ENCODE measurements around the gene KIF7.
"Not testable (repeated sequence)": the region's sequence is repeated elsewhere in the genome, so short reads cannot be mapped to it uniquely, and the experiment has no call there.

Gene KIF7

DNA sequence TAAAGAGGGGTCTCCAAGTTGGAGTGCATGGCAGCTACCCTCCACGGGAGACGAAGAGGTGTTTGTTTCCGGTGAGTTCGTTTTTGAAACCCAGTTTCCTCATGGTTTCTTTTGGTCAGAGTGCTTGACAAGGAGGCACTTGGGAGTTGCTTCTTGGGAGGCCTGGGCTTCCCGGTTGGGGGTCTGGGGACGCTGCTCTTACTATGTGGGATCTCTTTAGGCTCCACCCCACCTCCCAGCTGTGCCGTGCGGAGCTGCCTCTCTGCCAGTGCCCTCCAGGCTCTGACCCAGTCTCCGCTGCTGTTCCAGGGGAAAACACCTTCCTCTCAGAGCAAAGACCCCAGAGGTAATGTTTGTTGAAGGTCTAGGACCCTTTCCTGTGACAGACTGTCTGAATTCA lies 29.6 kb downstream of the KIF7 start:
- in situ Hi-C loops (cut with MboI; ENCODE audit: low sequenced_read_pairs), result no loop called here

DNA sequence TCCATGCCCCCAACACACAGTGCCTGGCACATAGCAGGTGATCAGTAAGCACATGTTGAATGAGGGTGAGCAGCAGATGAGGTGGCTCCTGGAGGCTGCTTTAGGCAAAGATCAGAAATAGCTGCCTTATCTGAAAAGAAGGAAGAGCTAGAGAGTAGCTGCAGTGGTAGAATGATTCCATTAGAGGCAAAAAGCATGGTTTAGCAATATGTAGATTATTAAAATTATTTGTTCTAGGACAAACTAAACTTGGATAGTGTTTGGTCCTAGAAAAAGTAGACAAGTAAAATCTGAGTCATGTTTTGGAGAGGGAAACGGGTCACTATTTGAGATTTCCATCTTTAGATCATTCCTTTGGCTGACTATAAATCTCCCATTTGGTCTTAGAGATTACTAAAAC lies 32.1 kb downstream of the KIF7 start:
- in situ Hi-C loops (cut with MboI; ENCODE audit: low sequenced_read_pairs), result no loop called here

DNA sequence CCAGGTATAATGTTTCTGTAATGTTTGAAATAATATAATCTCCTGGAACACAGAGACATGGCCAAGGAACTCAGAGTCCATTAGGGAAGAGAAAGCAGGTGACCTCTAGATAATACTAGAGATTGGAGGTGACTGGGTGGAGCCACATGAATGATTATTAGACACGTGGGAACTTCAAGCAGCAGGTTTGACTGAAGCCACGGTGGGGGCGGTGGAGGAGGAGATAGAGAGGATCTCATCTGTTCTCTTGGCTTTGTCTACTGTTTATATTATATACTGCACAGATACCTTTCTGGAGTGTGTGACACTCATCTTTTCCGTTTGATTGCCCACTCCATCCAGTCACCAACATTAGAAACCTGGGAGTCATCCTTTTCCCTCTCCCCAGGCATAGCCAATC lies 33.7 kb downstream of the KIF7 start:
- in situ Hi-C loops (cut with MboI; ENCODE audit: low sequenced_read_pairs), result no loop called here

DNA sequence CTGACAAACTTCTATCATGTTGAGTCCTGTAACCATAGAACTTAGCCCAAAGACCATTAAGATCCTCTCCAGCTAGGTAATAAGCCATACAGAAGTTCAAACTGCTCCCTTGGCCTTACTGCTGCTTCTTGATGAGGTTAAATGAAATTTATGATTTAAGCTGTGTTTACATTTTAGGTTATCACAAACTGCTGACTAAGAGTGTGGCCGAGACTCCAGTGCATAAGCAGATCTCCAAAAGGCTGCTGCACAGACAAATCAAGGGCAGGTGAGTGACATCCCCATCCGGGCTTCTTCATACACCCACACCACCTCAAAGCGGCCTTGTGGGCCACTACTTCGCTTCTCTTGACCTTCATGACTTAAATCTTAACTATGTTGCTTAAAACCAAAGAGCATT lies 39.0 kb downstream of the KIF7 start:
- in situ Hi-C loops (cut with MboI; ENCODE audit: low sequenced_read_pairs), result no loop called here

DNA sequence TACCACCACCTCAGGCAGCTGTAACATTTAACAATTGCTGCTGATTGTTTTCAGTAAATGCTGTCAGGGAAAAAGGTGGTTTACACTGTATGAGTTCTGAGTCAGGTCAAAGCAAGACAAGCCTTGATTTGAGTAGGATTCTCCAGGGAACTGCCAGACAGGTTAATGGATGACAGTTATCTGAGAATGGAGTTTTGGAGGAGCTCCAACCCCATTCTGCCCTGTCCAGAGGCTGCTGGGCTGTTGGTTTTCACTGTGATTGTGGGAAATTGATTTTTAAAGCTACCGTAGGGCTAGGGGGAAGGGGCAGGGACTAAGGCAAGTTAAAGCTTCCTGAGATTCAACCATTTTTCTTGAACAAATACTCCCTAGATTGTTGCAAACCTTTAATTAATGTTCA lies 40.1 kb downstream of the KIF7 start:
- in situ Hi-C loops (cut with MboI; ENCODE audit: low sequenced_read_pairs), result no loop called here

DNA sequence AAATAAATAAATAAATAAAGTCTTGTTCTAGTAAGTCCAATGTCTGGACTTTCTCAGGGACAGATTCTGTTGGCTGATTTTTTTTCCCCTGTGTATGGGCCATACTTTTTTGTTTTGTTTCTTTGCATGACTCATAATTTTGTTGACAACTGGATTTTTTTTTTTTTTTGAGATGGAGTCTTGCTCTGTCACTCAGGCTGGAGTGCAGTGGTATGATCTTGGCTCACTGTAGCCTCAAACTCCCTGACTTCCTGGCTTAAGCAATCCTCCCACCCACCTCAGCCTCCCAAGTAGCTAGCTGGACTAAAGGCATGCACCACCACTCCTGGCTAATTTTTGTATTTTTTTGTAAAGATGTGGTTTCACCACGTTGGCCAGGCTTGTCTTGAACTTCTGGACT lies 41.1 kb downstream of the KIF7 start:
- in situ Hi-C loops (cut with MboI; ENCODE audit: low sequenced_read_pairs), result no loop called here

DNA sequence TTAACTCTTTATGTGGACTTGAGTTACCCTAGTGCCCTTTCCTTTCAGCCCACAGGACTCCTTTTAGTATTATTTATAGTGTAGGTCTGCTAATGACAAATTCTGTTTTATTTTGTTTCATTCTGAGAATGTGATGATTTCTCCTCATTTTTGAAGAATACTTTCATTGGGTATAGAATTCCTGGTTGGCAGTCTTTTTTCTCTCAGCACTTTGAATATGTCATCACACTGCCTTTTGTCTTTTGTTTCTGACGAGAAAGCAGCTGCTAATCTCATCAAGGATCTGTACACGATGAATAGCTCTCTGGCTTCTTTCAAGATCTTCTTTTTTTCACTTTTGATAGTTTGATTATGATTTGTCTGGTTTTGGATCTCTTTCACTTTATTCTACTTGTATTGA lies 42.2 kb downstream of the KIF7 start:
- in situ Hi-C loops (cut with MboI; ENCODE audit: low sequenced_read_pairs), result no loop called here

DNA sequence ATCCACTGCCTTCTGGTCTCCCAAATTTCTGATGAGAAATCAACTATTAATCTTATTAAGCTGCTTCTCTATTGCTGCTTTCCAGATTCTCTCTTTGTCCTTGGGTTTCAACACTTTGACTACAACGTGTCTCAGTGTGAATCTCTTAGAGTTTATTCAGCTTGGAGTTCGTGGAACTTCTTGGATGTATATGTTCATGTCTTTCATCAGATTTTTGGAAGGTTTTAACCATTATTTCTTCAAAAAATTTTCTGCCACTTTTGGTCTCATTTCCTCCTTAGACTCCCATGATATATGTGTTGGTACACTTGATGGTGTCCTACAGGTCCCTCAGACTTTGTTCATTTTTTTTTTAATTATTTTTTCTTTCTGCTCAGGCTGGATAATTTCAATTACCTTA lies 44.0 kb downstream of the KIF7 start:
- in situ Hi-C loops (cut with MboI; ENCODE audit: low sequenced_read_pairs), result no loop called here

DNA sequence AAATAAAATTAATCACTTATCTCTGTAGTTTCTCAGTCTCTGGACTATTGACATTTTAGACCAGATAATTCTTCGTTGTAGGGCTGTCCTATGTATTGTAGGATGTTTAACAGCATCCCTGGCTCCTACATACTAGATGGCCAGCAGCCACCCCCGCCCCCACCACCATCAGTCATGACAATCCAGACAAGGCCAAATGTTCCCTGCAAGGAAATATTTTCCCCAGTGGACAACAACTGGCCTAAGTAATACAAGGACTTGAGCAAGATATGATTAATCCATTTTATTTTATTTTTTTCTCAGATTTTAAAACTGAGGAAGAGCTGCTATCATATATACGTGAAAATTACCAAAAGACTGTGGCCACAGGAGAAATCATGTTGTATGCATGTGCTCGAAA lies 56.2 kb downstream of the KIF7 start:
- in situ Hi-C loops (cut with MboI; ENCODE audit: low sequenced_read_pairs), result no loop called here

DNA sequence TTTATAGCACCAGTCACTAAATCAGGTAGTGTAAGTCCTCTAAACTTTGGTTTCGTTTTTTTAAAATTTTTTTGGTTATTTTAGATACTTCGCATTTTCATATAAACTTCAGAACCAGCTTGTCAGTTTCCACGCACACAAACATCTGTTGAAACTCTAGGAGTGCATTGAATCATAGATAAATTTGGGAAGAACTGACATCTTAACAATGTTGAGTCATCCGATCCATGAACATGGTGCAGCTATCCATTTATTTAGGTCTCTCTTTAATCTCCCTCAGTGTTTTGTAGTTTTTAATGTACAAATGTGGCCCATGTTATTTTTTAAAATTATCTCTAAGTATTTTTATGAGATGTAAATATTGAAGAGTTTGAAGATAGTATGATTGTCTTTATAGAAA lies 62.2 kb downstream of the KIF7 start:
- in situ Hi-C loops (cut with MboI; ENCODE audit: low sequenced_read_pairs), result no loop called here

DNA sequence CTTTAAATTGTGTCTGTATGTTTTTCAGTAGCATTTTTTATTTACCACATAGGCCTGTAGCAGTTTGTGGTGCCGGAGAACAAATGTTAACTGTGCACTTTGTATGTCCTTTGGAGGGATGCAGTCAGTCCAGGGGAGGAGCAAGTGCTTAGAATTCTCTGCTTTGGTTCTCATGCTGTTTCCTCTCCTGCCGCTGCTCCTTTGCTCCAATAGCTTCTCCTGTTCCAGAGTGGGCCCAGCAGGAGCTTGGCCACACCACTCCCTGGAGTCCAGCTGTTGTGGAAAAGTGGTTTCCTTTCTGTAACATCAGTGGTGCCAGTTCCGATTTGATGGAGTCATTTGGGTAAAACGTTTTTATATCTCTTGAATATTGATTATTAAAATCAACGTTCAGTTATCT lies 63.4 kb downstream of the KIF7 start:
- in situ Hi-C loops (cut with MboI; ENCODE audit: low sequenced_read_pairs), result no loop called here

DNA sequence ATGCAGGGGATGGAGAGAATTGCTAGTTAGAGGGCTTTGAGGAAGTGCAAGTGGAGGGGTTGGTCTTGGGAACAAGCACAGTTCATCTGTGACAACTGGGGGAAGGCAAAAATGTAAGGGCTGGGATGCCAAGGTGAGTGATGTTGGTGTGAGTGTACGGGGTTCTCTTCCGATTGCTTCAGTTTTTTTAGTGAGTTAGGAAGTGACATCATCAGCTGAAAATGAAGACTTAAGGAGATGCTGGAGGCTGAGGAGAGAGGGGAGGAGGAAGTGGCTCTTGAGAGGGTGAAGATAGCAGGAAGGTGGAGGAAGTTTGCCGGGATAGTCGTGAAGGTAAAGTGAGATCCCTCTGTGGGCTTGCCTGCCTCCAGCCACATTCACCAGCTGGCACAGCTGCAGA lies 67.3 kb downstream of the KIF7 start:
- in situ Hi-C loops (cut with MboI; ENCODE audit: low sequenced_read_pairs), result no loop called here

DNA sequence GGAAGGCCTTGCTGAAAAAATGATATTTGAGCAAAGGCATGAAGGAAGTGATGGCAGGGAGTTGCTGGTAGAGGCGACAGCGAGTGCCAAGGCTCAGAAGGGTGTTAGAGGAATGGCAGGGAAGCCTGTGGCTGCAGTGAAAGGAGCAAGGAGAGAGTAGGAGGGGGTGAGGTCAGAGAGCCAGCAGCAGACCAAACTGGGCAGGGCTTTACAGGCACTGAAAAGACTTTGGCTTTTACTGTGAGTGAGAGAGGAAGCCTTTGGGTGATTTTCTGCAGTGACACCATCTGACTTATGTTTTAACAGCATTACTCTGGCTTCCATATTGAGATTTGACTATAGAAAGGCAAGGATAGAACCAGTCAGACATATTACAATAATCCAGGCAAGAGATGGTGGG lies 68.6 kb downstream of the KIF7 start:
- in situ Hi-C loops (cut with MboI; ENCODE audit: low sequenced_read_pairs), result no loop called here

DNA sequence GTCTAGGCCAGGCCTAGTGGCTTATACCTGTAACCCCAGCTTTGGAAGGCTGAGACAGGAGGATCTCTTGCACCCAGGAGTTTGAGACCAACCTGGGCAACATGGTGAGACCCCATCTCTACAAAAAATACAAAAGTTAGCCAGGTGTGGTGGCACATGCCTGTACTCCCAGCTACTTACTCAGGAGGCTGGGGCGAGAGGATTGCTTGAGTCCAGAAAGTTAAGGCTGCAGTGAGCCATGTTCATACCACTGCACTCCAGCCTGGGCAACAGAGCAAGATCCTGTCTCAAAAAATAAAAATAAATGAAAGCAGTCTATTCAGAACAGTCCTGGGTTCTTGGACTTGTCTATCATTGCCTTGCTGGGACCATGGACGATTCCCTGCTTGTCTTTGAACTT lies 74.5 kb downstream of the KIF7 start:
- in situ Hi-C loops (cut with MboI; ENCODE audit: low sequenced_read_pairs), result not testable (repeated sequence)

DNA sequence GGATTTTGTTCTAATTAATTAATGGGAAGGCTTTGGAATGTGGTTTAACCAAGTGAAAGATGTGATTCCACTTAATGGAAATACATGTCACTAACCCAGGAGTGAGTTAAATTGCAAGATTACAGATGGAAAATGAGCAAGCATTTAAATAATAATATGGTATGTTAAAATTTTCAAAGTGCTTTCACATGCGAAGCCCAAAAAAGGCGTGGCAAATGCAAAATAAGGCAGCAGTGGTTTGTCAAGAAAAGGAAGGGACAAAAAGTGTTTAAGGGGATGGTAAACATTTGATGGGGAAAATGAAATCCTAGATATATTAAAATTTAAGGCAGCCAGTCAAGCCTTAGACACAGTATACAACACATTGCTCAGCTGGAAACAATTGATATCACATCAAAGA lies 77.1 kb downstream of the KIF7 start:
- in situ Hi-C loops (cut with MboI; ENCODE audit: low sequenced_read_pairs), result no loop called here

All from HL-60/S4 treated with phorbol 12-myristate 13-acetate at 8.2 ng/mL for 4 days and 3 days (cell line).